Subcutaneous adipose tissue (tissue), 4 donors: ENCODE data around the gene GPR132. TPM values are rescaled to one million over a fixed set of nuclear protein-coding genes. Genes with fewer than 3 reads are reported as not detected.

Source experiments
- total RNA-seq, 4 donors: library from RNA; depleted of rRNA; stranded (reverse); fragments of >200 nt; gene quantifications; one replicate each; pipeline ENCODE4 v1.1.0, GENCODE V29; 2016
- TF ChIP-seq, protein P1 (sequence below): fragments of 450-650 bp; IDR thresholded peaks from one replicate; pipeline ENCODE4 v1.5.1; 2016; ENCODE audit warnings: low read depth, mild to moderate bottlenecking, control low read depth, antibody characterized with exemption, moderate library complexity

GPR132 gene
- total RNA-seq, 4 donors from 2014 or later: 1.3 to 5.5 (median 3.3) TPM

GRCh38 chr14:105067969-105068301, 2.7 kb upstream of the GPR132 start:
- TF ChIP-seq, protein P1, sequence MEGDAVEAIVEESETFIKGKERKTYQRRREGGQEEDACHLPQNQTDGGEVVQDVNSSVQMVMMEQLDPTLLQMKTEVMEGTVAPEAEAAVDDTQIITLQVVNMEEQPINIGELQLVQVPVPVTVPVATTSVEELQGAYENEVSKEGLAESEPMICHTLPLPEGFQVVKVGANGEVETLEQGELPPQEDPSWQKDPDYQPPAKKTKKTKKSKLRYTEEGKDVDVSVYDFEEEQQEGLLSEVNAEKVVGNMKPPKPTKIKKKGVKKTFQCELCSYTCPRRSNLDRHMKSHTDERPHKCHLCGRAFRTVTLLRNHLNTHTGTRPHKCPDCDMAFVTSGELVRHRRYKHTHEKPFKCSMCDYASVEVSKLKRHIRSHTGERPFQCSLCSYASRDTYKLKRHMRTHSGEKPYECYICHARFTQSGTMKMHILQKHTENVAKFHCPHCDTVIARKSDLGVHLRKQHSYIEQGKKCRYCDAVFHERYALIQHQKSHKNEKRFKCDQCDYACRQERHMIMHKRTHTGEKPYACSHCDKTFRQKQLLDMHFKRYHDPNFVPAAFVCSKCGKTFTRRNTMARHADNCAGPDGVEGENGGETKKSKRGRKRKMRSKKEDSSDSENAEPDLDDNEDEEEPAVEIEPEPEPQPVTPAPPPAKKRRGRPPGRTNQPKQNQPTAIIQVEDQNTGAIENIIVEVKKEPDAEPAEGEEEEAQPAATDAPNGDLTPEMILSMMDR: no peak

GRCh38 chr14:105067140-105067968, 2.1 kb upstream of the GPR132 start:
- TF ChIP-seq, protein P1: no peak

- TF ChIP-seq, protein P1: no peak
These were observed 1.2 kb upstream of the GPR132 start for GRCh38 chr14:105066240-105067071.

DNA sequence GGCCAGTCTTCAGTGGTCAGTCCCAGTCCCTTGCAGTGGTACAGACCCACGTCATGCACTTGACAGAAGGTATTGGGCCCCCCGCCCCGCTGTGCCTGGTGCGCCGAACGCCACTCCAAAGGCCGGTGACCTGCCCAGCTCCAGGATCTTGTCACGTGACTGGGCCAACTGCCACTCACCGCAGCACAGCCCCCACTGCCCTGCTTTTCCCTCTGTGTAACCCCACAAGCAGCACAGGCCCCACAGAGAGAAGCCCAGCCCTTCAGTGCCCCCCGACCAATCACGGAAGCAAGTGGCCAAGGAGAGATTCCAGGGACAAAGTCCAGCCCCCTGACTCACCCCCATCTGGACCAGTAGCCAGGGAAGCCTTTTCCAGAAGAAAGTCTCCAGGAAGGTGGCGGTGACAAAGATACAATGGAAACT, 498 bp downstream of the GPR132 start:
- TF ChIP-seq, protein P1: no peak

DNA sequence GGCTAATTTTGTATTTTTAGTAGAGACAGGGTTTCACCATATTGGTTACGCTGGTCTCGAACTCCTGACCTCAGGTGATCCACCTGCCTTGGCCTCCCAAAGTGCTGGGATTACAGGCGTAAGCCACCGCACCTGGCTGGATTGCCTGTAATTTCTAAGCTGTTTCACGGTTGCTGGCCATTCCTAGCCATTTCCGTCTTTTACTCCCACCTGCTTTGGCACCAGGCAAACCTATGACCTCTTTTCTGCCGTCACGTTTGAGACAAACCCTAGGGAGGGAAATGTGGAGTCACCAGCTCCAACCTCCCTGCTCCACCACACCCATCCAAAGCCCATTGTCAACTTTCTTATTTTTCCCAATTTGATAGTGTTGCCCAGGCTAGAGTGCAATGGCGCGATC, 1.2 kb downstream of the GPR132 start:
- TF ChIP-seq, protein P1: no peak

DNA sequence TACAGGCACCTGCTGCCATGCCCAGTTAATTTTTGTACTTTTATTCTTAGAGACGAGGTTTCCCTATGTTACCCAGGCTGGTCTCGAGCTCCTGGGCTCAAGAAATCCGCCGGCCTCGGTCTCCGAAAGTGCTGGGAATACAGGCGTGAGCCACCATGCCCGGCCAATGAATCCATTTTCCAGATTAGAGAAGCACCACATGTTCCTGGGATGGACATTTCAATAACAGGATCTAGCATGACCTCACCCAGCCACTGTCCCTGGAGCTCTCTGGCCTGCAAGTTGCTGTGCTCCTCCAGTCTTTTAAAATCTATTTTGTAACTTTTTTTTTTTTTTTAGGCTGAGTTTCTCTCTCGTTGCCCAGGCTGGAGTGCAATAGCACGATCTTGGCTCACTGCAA, 2.2 kb downstream of the GPR132 start:
- TF ChIP-seq, protein P1: no peak

- TF ChIP-seq, protein P1: no peak
These were observed 3.2 kb downstream of the GPR132 start for GRCh38 chr14:105062048-105062433.
